HFFc6 (cell line): ENCODE measurements around the gene EPS15. TPM values are rescaled to one million over a fixed set of nuclear protein-coding genes. Genes with fewer than 3 reads are reported as not detected.

Source experiments
- DNase-seq: peaks from one replicate; pipeline ENCODE4 v3.0.0-alpha.2; 2018
- H3K27ac Mint-ChIP-seq: 2 replicates; pipeline ENCODE4 v1.8.0; 2020; ENCODE audit warnings: mild to moderate bottlenecking, mixed read lengths
- H3K27me3 Mint-ChIP-seq: 2 replicates; pipeline ENCODE4 v1.8.0; 2021; ENCODE audit warnings: mild to moderate bottlenecking, moderate library complexity, mixed read lengths; ENCODE audit not compliant: insufficient read depth
- H3K36me3 Mint-ChIP-seq: 2 replicates; pipeline ENCODE4 v1.8.0; 2021; ENCODE audit warnings: low read depth, mixed read lengths
- H3K4me1 Mint-ChIP-seq: 2 replicates; pipeline ENCODE4 v1.8.0; 2020; ENCODE audit warnings: low read depth, mixed read lengths
- H3K4me3 Mint-ChIP-seq: 2 replicates; pipeline ENCODE4 v1.8.0; 2020; ENCODE audit warnings: mild to moderate bottlenecking, moderate library complexity, mixed read lengths
- H3K9me3 Mint-ChIP-seq: 2 replicates; pipeline ENCODE4 v1.8.0; 2020; ENCODE audit warnings: mild to moderate bottlenecking, mixed read lengths
- CTCF ChIP-seq: fragments of 200-600 bp; sonication (generic); IDR thresholded peaks from 2 replicates; pipeline ENCODE4 v1.5.0; 2021; ENCODE audit warnings: antibody characterized with exemption, mild to moderate bottlenecking
- total RNA-seq, 6 experiments: library from RNA; stranded (reverse); fragmentation: NEBNext Ultra II Directional; extraction: Animal tissue kit (Norgen Biotek cat#: 25700); gene quantifications; 2 replicates in 1 of 6; 3 replicates in 5 of 6; pipeline ENCODE4 v1.2.3, GENCODE V29; 2021

The EPS15 gene
- total RNA-seq, 6 experiments from 2014 or later, result 45.2 to 55.7 (median 49.6) TPM

- H3K4me3 Mint-ChIP-seq, result no peak overlapping the region
Observed at GRCh38 chr1:51349862-51350261, 169.2 kb downstream of the EPS15 start.

GRCh38 chr1:51348147-51348527 is 170.9 kb downstream of the EPS15 start:
- Mint-ChIP-seq H3K36me3 (no peaks in the 10 kb centered on the region), H3K4me1 (no peaks in the 10 kb centered on the region), H3K27me3 (peaks cover 23% of the 10 kb centered on the region), H3K9me3 (no peaks in the 10 kb centered on the region), H3K4me3 (no peak overlapping the region), H3K27ac (no peak overlapping the region)
- DNase-seq, result no peak
- TF ChIP-seq CTCF, result no peak

More at GRCh38 chr1:51349862-51350261, 169.2 kb downstream of the EPS15 start:
- no peak for TF ChIP-seq CTCF
- Mint-ChIP-seq H3K4me1 (no peaks in the 10 kb centered on the region), H3K36me3 (no peaks in the 10 kb centered on the region), H3K27me3 (peaks cover 10% of the 10 kb centered on the region), H3K9me3 (no peaks in the 10 kb centered on the region), H3K27ac (no peak overlapping the region)
- DNase-seq, result no peak

- Mint-ChIP-seq H3K9me3 (no peaks in the 10 kb centered on the region), H3K27ac (no peak overlapping the region), H3K27me3 (peaks cover 27% of the 10 kb centered on the region), H3K4me3 (no peak overlapping the region), H3K36me3 (no peaks in the 10 kb centered on the region), H3K4me1 (no peaks in the 10 kb centered on the region)
- no peak for TF ChIP-seq CTCF
- DNase-seq, result no peak
Observed at GRCh38 chr1:51347398-51348146, 171.5 kb downstream of the EPS15 start.

GRCh38 chr1:51346086-51346942 is 172.8 kb downstream of the EPS15 start:
- no peaks in the 10 kb centered on the region for H3K9me3 Mint-ChIP-seq
- no peaks in the 10 kb centered on the region for H3K36me3 Mint-ChIP-seq
- H3K4me3 Mint-ChIP-seq, result no peak overlapping the region
- DNase-seq, result no peak
- no peaks in the 10 kb centered on the region for H3K4me1 Mint-ChIP-seq
- H3K27ac Mint-ChIP-seq, result no peak overlapping the region
- peaks cover 27% of the 10 kb centered on the region for H3K27me3 Mint-ChIP-seq
- TF ChIP-seq CTCF, result no peak

- H3K4me1 Mint-ChIP-seq, result no peaks in the 10 kb centered on the region
- no peak for DNase-seq
- TF ChIP-seq CTCF, result no peak
- H3K36me3 Mint-ChIP-seq, result no peaks in the 10 kb centered on the region
- H3K4me3 Mint-ChIP-seq, result no peak overlapping the region
- H3K27ac Mint-ChIP-seq, result no peak overlapping the region
- peaks cover 27% of the 10 kb centered on the region for H3K27me3 Mint-ChIP-seq
- no peaks in the 10 kb centered on the region for H3K9me3 Mint-ChIP-seq
Observed at GRCh38 chr1:51345300-51345687, 173.8 kb downstream of the EPS15 start.
